Neural progenitor cell (in vitro differentiated cells): Measurements from ENCODE around the gene TMEM95.

Experiments used
- CTCF ChIP-seq: fragments of 200-600 bp; sonication (generic); IDR thresholded peaks from 2 replicates; pipeline ENCODE4 v1.5.1; 2017; ENCODE audit warnings: antibody characterized with exemption, mild to moderate bottlenecking
- EZH2 ChIP-seq: fragments of 200-600 bp; sonication (generic); IDR thresholded peaks from 2 replicates; pipeline ENCODE4 v1.6.1; 2017; ENCODE audit warnings: antibody characterized with exemption, mild to moderate bottlenecking, moderate library complexity
- EZH2phosphoT487 ChIP-seq: fragments of 200-600 bp; sonication (generic); IDR thresholded peaks from 2 replicates; pipeline ENCODE4 v1.6.1; 2017; ENCODE audit warnings: antibody characterized with exemption

GRCh38 chr17:7321466-7321865 lies 33.5 kb upstream of the TMEM95 start:
- TF ChIP-seq CTCF (no peak), EZH2 (no peak), EZH2phosphoT487 (no peak)
